ENCODE measurements around the gene DNAAF6. TPM values are rescaled to one million over a fixed set of nuclear protein-coding genes. Genes with fewer than 3 reads are reported as not detected.

Gene DNAAF6
- total and polyA plus RNA-seq, 2 experiments from 2014 or later = not detected

GRCh38 chrX:107290019-107290418 lies 83.6 kb downstream of the DNAAF6 start:
- Mint-ChIP-seq H3K4me3 (no peak overlapping the region), H3K9me3 (no peaks in the 10 kb centered on the region), H3K27ac (no peak overlapping the region), H3K36me3 (ENCODE audit: low read depth) (no peaks in the 10 kb centered on the region), H3K27me3 (ENCODE audit: insufficient read depth, low read depth, poor library complexity) (peaks cover 3% of the 10 kb centered on the region), H3K4me1 (peaks cover 4% of the 10 kb centered on the region; the same call in 2 of the 3 replicates)
- Histone ChIP-seq H4K20me1 (replicated peaks; ENCODE audit: insufficient read depth) (no peaks in the 10 kb centered on the region), H2AFZ (no peak overlapping the region), H3F3A (replicated peaks; ENCODE audit: low read depth) (no peaks in the 10 kb centered on the region), H3K79me2 (replicated peaks; ENCODE audit: insufficient read depth) (no peaks in the 10 kb centered on the region), H3K27me3 (ENCODE audit: insufficient read depth) (no peaks in the 10 kb centered on the region), H3K27ac (ENCODE audit: low read depth) (no peak overlapping the region), H3K4me1 (ENCODE audit: insufficient read depth) (no peaks in the 10 kb centered on the region), H3K4me3 (no peak overlapping the region), H3K9me2 (ENCODE audit: insufficient read depth) (no peaks in the 10 kb centered on the region), H3K4me2 (no peak overlapping the region), H3K36me3 (ENCODE audit: insufficient read depth) (no peaks in the 10 kb centered on the region)
- DNase-seq (ENCODE audit: low spot score) = no peak
- ATAC-seq = no peak
- no peak for TF ChIP-seq CREB1 (CRISPR knock-in tag; IDR thresholded peaks at IDR 0.05; ENCODE audit: low read depth)
- TF ChIP-seq ZNF114 (CRISPR knock-in tag; IDR thresholded peaks at IDR 0.05) = no peak

GRCh38 chrX:107293056-107293455 lies 86.6 kb downstream of the DNAAF6 start:
- ATAC-seq = no peak
- H3K9me3 Mint-ChIP-seq = peaks cover 2% of the 10 kb centered on the region; the same call in 1 of the 3 replicates

More at GRCh38 chrX:107293056-107293455, 86.6 kb downstream of the DNAAF6 start:
- H3K79me2 ChIP-seq (replicated peaks; ENCODE audit: insufficient read depth) = no peaks in the 10 kb centered on the region
- Mint-ChIP-seq H3K27ac (no peak overlapping the region), H3K36me3 (ENCODE audit: low read depth) (no peaks in the 10 kb centered on the region), H3K27me3 (ENCODE audit: insufficient read depth, low read depth, poor library complexity) (peaks cover 4% of the 10 kb centered on the region), H3K4me3 (no peak overlapping the region), H3K4me1 (peaks cover 10% of the 10 kb centered on the region)
- no peak overlapping the region for H3K27ac ChIP-seq (ENCODE audit: low read depth)
- H3K4me2 ChIP-seq = no peak overlapping the region
- H3K4me1 ChIP-seq (ENCODE audit: insufficient read depth) = no peaks in the 10 kb centered on the region
- no peak for TF ChIP-seq CREB1 (CRISPR knock-in tag; IDR thresholded peaks at IDR 0.05; ENCODE audit: low read depth)
- no peak for TF ChIP-seq REST (IDR thresholded peaks at IDR 0.05; ENCODE audit: unreplicated experiment)
- TF ChIP-seq JUNB (IDR thresholded peaks at IDR 0.05; ENCODE audit: unreplicated experiment) = no peak
- no peak for TF ChIP-seq CTCF (conservative IDR thresholded peaks at IDR 0.05; ENCODE audit: low read depth in 2 of 2)
- H3F3A ChIP-seq (replicated peaks; ENCODE audit: low read depth) = no peaks in the 10 kb centered on the region
- no peaks in the 10 kb centered on the region for H3K9me2 ChIP-seq (ENCODE audit: insufficient read depth)
- no peak overlapping the region for H2AFZ ChIP-seq
- no peak overlapping the region for H3K4me3 ChIP-seq
- H4K20me1 ChIP-seq (replicated peaks; ENCODE audit: insufficient read depth) = no peaks in the 10 kb centered on the region
- DNase-seq (ENCODE audit: low spot score) = no peak
- no peaks in the 10 kb centered on the region for H3K27me3 ChIP-seq (ENCODE audit: insufficient read depth)
- H3K36me3 ChIP-seq (ENCODE audit: insufficient read depth) = no peaks in the 10 kb centered on the region

Small RNA genes lying within 50 kb of the gene (small RNA-seq; reads per million reads assigned to genes)
- not detected for gene RF00019 (ENCODE audit: low replicate concordance)

Other genes with a start within 250 kb of the DNAAF6 start
- 1.7 and 2.1 TPM in 2 replicates for gene MORC4, start 206.4 kb upstream of the DNAAF6 start, total RNA-seq (2014; rRNA removed; shearing (Covaris generic))
- 1.6 and 2.0 TPM in 2 replicates for gene MORC4, start 206.4 kb upstream of the DNAAF6 start, polyA plus RNA-seq (2016; fragmentation: Nextera tagmentation; extraction: Ambion mirVana)
- gene RBM41, start 87.8 kb upstream of the DNAAF6 start, total RNA-seq (2014; rRNA removed; shearing (Covaris generic)) = 16.6 and 20.0 TPM in 2 replicates
- gene RBM41, start 87.8 kb upstream of the DNAAF6 start, polyA plus RNA-seq (2016; fragmentation: Nextera tagmentation; extraction: Ambion mirVana) = 13.4 and 21.9 TPM in 2 replicates
- gene NUP62CL, start 178 bp upstream of the DNAAF6 start, total RNA-seq (2014; rRNA removed; shearing (Covaris generic)) = 6.4 and 11.2 TPM in 2 replicates
- 4.6 and 5.8 TPM in 2 replicates for gene NUP62CL, start 178 bp upstream of the DNAAF6 start, polyA plus RNA-seq (2016; fragmentation: Nextera tagmentation; extraction: Ambion mirVana)
- gene FRMPD3, start 243.0 kb downstream of the DNAAF6 start, total RNA-seq (2014; rRNA removed; shearing (Covaris generic)) = 1.4 and 1.8 TPM in 2 replicates
- gene FRMPD3, start 243.0 kb downstream of the DNAAF6 start, polyA plus RNA-seq (2016; fragmentation: Nextera tagmentation; extraction: Ambion mirVana) = 0.11 and 0.16 TPM in 2 replicates